Stimulated activated memory B cell treated with anti-CD40 and anti-IgM and Interleukin-4, amounts not matched to agents 10 μg/mL and 1 μg/mL and 100 μg/mL, for 72 hours (primary cell): ENCODE results near the gene COL20A1.
"Not testable (repeated sequence)": the region's sequence is repeated elsewhere in the genome, so short reads cannot be mapped to it uniquely, and the experiment has no call there.

ENCODE experiments used
- ATAC-seq: fragments of 150-1000 bp; cut with Tn5 transposase; 2 replicates; pipeline ENCODE4 v1.10.0; 2021
- H3K27ac Mint-ChIP-seq: one replicate; pipeline ENCODE4 v1.8.0; 2022; ENCODE audit warnings: mild to moderate bottlenecking, mixed read lengths
- H3K27me3 Mint-ChIP-seq: one replicate; pipeline ENCODE4 v1.8.0; 2022; ENCODE audit warnings: mixed read lengths
- H3K36me3 Mint-ChIP-seq: one replicate; pipeline ENCODE4 v1.8.0; 2022; ENCODE audit warnings: mixed read lengths
- H3K4me1 Mint-ChIP-seq: one replicate; pipeline ENCODE4 v1.8.0; 2022; ENCODE audit warnings: mixed read lengths
- H3K4me3 Mint-ChIP-seq: one replicate; pipeline ENCODE4 v1.8.0; 2022; ENCODE audit warnings: mild to moderate bottlenecking, moderate library complexity, mixed read lengths
- H3K9me3 Mint-ChIP-seq: one replicate; pipeline ENCODE4 v1.8.0; 2022; ENCODE audit warnings: mixed read lengths

The COL20A1 gene

DNA sequence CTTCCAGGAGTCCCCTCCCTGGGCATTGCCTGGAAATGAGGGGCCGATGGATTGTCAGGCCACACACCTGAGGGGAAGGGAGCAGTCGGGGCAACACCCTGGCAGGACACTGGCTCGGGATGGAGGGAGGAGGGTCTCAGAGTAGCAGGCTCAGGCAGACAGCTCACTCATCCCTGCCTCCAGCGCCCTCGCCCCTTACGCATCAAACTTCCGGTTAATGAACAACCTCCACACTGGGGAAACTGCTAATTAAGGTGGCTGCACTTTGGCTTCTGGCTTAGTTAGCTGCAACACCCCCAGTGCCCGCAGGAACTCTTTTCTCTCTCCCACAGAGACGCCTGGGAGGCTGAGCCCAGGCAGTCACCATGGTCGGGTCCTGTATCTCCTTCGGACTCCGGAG is 81.5 kb downstream of the COL20A1 start:
- H3K27me3 Mint-ChIP-seq, result peaks cover 77% of the 10 kb centered on the region
- no peak overlapping the region for H3K4me3 Mint-ChIP-seq
- no peaks in the 10 kb centered on the region for H3K4me1 Mint-ChIP-seq
- no peaks in the 10 kb centered on the region for H3K36me3 Mint-ChIP-seq
- no peak for ATAC-seq
- H3K9me3 Mint-ChIP-seq, result no peaks in the 10 kb centered on the region
- H3K27ac Mint-ChIP-seq, result no peak overlapping the region

DNA sequence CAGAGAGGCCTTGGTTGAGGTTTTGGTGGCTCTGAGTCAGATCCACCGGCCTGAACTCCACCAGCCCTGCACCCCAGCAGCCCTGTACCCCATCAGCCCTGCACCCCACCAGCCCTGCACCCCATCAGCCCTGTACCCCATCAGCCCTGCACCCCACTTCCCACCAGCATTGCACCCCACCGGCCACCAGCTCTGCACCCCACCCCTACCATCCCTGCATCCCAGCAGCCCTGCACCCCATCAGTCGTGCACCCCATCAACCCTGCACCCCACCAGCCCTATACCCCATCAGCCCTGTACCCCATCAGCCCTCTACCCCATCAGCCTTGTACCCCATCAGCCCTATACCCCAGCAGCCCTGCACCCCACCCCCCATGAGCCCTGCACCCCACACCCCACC is 82.5 kb downstream of the COL20A1 start:
- no peaks in the 10 kb centered on the region for H3K4me1 Mint-ChIP-seq
- no peak overlapping the region for H3K27ac Mint-ChIP-seq
- H3K9me3 Mint-ChIP-seq, result no peaks in the 10 kb centered on the region
- no peak overlapping the region for H3K4me3 Mint-ChIP-seq
- H3K36me3 Mint-ChIP-seq, result no peaks in the 10 kb centered on the region
- peaks cover 78% of the 10 kb centered on the region for H3K27me3 Mint-ChIP-seq
- peak; percentile 25 for ATAC-seq

DNA sequence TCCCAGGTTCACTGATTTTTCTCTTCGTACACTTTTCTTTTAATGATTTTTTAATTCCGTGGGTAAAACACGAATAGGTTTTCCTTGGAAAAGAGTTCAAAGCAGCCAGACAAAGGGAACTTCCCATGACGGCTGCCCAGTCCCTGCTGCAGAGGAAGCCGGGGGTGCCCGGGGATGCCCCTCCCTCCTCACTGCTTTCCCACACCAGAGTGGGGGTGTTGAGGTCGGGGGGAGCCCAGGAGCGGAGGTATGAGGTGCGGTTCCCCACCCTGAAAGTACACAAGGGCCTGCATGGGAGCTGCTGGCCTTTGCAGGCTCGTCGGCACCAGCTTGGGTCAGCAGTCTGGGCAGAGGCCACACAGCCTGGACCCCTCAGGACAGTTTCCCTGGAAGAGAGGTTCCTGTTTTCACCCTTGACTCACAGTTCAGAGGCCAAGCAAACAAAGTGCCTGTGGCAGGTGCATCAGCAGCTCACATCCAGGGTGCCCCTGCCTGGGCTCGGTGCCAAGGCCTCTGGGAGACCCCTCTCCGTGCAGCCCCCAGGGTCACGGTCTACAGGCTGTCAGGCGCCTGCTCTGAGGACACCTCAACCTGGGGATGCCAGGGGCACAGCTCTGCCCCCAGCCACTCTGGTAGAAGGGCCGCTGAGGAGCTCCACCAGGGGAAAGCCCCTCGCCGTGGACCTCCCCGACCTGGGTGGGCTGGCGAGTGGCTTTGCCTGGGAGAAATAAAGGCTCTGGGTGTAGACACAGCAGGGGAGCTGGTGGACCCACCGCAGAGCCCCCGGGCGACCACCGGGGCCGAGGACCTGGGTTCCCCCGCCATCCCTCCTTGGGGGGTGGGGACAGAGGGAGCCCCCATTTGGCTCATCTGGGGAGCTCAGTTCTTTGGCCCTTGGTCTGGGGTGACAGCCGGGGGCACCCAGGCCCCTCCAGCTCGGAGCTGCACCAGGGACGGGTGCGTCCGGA is 83.6 kb downstream of the COL20A1 start:
- no peak overlapping the region for H3K4me3 Mint-ChIP-seq
- no peaks in the 10 kb centered on the region for H3K9me3 Mint-ChIP-seq
- H3K4me1 Mint-ChIP-seq, result no peaks in the 10 kb centered on the region
- H3K27me3 Mint-ChIP-seq, result peaks cover 77% of the 10 kb centered on the region
- H3K36me3 Mint-ChIP-seq, result no peaks in the 10 kb centered on the region
- no peak for ATAC-seq
- H3K27ac Mint-ChIP-seq, result no peak overlapping the region

DNA sequence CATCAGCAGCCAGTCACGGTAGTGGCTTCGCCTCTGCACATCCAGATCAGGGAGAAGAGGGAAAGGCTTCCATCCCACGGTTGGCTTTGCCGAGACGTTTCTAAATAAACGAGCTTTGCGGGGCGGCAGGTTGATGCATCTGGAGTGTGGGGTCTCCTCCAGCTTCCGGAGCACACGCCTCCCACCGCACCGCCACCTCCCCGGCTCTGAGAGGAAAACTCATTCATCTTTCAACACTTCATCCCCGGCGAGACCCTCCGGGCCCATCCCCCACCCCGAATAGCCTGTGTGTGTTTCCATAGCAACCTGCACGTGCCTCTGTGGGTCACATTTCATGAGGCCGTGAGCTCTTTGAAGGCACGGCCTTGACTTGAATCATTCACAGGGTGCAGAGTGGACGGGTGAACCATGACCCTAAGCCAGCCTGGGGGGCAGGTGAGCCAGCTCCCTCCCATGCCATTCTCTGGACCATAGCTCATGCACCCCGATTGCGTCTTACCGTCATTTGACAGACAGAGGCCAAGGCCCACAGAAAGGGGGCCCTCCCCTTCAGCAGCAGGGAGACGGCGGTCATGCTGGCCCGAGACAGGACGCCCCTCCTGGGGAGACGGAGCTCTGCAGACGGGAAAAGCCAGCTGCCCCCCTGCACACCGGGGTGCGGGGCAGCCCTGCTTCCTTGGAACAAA is 84.4 kb downstream of the COL20A1 start:
- Mint-ChIP-seq H3K4me1 (no peaks in the 10 kb centered on the region), H3K27me3 (peaks cover 81% of the 10 kb centered on the region), H3K4me3 (no peak overlapping the region), H3K36me3 (no peaks in the 10 kb centered on the region), H3K27ac (no peak overlapping the region), H3K9me3 (no peaks in the 10 kb centered on the region)
- no peak for ATAC-seq

DNA sequence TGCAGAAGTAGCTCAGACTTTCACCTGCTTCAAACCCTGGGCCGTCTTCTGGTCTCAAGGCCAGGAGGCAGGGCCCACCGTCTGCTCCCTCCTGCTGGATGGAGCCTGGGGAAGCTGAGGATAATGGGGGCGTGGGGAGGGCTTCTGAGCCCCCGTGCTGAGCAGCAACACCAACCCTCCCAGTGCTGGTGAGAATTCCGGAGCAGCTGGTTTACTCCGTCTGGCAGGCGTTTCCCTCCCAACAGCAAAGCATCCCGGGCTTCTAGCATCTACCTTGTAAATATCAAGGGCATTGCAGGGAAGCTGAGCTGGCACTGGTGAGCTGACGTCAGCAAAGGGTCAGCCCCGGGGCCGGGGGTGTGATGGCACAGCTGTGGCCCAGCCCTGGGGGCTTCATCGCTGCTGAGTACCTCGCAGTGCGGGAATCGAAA is 85.0 kb downstream of the COL20A1 start:
- Mint-ChIP-seq H3K36me3 (no peaks in the 10 kb centered on the region), H3K27ac (no peak overlapping the region), H3K4me3 (no peak overlapping the region)

DNA sequence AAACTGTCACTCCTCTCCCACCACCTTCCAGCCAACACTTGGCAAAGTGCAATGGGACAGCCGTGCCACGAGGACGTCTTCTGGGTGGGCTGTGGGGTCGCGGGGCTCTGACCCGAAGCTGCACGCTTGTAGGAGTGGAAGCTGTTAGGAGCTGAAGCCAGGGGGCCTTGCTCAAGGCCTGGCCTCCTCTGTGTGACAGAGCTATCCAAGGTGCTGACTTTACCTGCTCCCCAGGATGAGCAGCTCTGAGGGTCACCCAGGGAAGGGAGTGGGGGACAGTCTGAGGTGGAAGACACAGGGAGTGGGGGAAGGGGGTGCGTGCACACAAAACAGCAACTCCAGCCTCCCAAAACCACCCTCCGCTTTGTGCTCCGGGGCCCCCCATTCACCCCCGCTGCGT is 85.6 kb downstream of the COL20A1 start:
- no peak for ATAC-seq
- Mint-ChIP-seq H3K27me3 (peaks cover 81% of the 10 kb centered on the region), H3K9me3 (no peaks in the 10 kb centered on the region), H3K4me3 (no peak overlapping the region), H3K4me1 (no peaks in the 10 kb centered on the region), H3K27ac (no peak overlapping the region), H3K36me3 (no peaks in the 10 kb centered on the region)

More for the DNA sequence above, 85.0 kb downstream of the COL20A1 start:
- ATAC-seq, result no peak
- no peaks in the 10 kb centered on the region for H3K9me3 Mint-ChIP-seq
- peaks cover 81% of the 10 kb centered on the region for H3K27me3 Mint-ChIP-seq
- no peaks in the 10 kb centered on the region for H3K4me1 Mint-ChIP-seq

DNA sequence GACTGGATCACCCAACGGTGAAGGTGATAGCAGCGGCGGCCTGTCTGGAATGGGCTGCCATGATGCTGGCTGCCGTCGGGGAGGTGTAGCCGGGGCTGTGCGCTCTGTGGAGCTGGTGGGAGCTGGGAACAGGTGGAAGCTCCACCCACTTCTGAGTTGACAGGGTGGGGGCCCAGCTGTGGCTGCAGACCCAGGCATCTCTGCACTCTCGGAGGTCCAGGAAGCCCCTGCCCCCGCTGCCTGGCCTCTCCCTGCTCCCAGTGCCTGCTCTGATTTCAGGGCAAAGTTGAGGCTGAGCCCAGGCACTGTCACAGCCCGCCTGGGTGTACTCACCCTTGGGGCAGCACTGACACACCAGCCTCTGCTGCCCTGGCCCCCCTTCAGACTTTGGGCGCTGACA is 86.3 kb downstream of the COL20A1 start:
- no peaks in the 10 kb centered on the region for H3K9me3 Mint-ChIP-seq
- H3K27me3 Mint-ChIP-seq, result peaks cover 77% of the 10 kb centered on the region
- no peaks in the 10 kb centered on the region for H3K4me1 Mint-ChIP-seq
- no peak for ATAC-seq
- no peaks in the 10 kb centered on the region for H3K36me3 Mint-ChIP-seq
- no peak overlapping the region for H3K4me3 Mint-ChIP-seq
- no peak overlapping the region for H3K27ac Mint-ChIP-seq

DNA sequence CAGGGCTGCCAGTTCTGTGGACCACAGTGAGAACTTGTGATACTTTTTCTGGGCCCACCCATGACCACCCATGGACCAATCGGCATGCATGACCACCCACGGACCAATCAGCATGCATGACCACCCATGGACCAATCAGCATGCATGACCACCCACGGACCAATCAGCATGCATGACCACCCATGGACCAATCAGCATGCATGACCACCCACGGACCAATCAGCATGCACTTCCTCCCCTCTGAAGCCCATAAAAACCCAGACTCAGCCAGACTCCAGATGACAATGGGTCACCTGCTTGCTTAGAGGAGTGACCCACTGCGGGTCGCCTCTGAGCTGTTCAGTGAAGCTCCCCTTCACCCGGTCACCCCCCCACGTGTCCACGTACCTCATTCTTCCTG is 86.9 kb downstream of the COL20A1 start:
- H3K9me3 Mint-ChIP-seq, H3K36me3 Mint-ChIP-seq, ATAC-seq, H3K27ac Mint-ChIP-seq, H3K4me1 Mint-ChIP-seq, H3K4me3 Mint-ChIP-seq: not testable (repeated sequence)
- H3K27me3 Mint-ChIP-seq, result peaks cover 77% of the 10 kb centered on the region

DNA sequence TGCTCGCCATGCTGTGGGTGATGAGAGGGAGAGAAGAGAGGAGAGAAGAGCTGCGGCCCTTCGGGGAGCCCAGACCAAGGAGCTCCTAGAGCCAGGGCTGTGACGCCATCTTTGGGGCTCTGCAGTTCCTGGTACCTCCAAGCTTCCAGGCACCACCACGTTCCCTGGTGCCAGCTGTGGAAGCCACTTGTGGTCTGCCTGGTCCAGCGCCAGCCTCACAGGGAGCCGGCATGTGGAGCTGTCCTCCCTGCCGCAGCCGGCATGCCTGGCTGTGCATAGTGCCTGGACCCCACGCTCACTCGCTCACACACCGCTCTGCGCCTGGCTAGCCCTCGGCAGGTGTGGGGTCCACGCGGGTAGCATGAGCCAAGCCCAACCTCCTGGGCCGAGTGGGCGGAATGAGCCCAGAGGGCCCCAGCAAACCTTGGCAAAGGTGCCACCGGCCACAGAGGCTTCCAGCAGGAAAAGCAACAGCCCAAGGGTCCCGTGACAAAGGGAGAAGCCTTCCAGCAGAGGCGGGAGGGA is 87.4 kb downstream of the COL20A1 start:
- peaks cover 3% of the 10 kb centered on the region for H3K36me3 Mint-ChIP-seq
- no peak overlapping the region for H3K27ac Mint-ChIP-seq
- peaks cover 2% of the 10 kb centered on the region for H3K9me3 Mint-ChIP-seq
- H3K4me3 Mint-ChIP-seq, result no peak overlapping the region
- no peaks in the 10 kb centered on the region for H3K4me1 Mint-ChIP-seq
- no peak for ATAC-seq
- peaks cover 72% of the 10 kb centered on the region for H3K27me3 Mint-ChIP-seq

DNA sequence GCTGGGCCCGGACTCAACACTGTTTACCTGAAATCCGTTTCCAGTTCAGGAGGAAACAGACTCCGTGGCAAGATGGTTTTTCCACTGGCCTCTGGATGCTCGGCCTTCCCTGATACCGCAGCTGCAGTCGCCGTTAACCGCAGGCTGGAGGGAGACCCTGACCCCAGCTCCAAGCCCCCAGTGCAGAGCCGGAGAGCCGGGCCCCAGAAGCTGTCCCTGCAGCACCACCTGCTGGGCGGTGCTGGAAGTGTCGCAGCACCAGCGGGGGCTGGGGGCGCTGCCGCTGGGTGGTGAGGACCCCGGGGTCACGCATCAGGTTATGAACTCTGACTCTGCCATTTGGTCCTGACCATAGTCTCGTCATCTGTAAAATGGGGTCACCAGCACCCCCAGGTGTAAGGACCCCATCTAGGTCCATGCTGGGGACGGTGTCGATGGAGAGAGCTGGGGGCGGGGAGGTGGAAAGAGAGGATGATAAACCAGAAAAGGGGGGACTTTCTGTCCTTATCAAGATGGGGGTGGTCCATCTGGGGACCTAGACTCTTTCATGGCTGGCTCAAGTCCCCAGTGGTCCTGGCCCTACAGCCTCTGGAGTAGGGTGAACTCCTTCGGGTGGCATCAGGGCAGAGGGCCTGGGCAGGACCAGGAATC is 88.9 kb downstream of the COL20A1 start:
- Mint-ChIP-seq H3K4me1 (no peaks in the 10 kb centered on the region), H3K36me3 (peaks cover 7% of the 10 kb centered on the region), H3K4me3 (no peak overlapping the region), H3K27ac (no peak overlapping the region), H3K27me3 (peaks cover 57% of the 10 kb centered on the region), H3K9me3 (peaks cover 9% of the 10 kb centered on the region)
- ATAC-seq, result peak; percentile 12

DNA sequence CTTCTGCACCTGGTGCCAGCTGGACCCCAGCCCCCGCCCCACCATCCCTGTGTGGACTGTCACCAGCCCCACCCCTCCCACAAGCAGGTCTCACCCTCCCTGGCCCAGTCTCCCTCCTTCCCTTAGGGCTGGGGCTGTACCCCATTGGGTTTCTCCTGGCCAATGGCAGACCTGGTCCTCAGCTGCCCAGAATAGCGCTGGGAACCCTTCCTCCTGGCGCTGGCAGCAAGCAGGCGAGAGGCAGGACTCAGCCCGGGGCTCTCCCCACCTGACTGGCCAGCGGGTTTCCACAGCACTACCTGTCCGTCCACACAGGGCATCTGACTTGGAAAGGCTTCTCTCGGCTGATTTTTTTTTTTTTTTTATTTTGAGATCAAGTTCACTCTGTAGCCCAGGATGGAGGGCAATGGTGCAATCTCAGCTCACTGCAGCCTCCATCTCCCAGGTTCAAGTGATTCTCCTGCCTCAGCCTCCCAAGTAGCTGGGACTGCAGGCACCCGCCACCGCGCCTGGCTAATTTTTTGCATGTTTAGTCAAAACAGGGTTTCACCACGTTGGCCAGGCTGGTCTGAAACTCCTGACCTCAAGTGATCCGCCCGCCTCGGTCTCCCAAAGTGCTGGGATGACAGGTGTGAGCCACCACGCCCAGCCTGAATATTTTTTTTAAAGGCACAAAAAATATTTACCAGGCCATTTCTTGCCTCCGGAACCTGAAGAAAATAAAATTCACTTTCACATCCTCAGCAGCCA is 89.7 kb downstream of the COL20A1 start:
- no peak for ATAC-seq
- no peak overlapping the region for H3K4me3 Mint-ChIP-seq
- H3K27me3 Mint-ChIP-seq, result peaks cover 49% of the 10 kb centered on the region
- peaks cover 14% of the 10 kb centered on the region for H3K9me3 Mint-ChIP-seq
- no peak overlapping the region for H3K27ac Mint-ChIP-seq
- no peaks in the 10 kb centered on the region for H3K4me1 Mint-ChIP-seq
- peaks cover 7% of the 10 kb centered on the region for H3K36me3 Mint-ChIP-seq

DNA sequence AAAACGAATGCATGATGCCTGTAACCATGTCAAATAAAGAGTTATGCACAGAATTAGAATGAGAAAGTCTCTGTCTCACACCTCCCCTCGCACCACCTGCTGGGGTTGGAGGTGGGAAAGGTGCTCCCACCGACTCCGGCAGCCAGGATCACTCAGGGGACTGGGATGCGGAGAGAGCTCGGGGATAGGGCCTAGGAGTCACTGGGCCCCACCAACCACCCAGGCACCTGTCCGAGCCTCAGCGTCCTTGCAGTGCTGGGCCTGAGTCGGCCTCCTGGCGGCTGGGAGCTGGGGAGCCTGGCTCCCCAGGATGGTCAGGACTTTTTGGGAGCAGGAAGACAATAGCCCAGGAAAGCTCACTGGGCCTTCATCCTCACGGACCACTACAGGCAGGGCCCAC is 90.6 kb downstream of the COL20A1 start:
- Mint-ChIP-seq H3K4me1 (no peaks in the 10 kb centered on the region), H3K27ac (no peak overlapping the region), H3K36me3 (peaks cover 7% of the 10 kb centered on the region), H3K27me3 (peaks cover 41% of the 10 kb centered on the region), H3K4me3 (no peak overlapping the region), H3K9me3 (peaks cover 18% of the 10 kb centered on the region)
- ATAC-seq, result no peak

DNA sequence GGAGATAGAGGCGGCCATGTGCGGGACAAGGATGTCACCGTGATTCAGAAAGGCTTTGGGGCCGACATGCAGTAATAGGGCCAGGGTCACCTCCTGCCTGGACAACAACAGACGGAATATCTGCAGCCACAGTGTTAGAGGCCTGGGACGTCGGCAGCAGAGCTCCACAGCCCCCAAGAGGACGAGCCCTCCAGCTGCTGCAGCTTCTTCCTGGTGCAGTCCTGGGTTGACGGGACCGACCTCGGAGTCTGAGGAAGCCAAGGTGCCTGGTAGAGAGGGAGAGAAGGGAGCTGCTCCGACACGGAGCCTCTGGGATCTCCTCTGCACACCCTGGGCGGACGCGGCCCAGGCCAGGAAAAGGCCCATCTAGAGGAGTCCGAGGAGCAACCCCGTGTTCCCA is 91.3 kb downstream of the COL20A1 start:
- Mint-ChIP-seq H3K9me3 (peaks cover 18% of the 10 kb centered on the region), H3K27ac (no peak overlapping the region), H3K36me3 (peaks cover 7% of the 10 kb centered on the region), H3K27me3 (peaks cover 33% of the 10 kb centered on the region), H3K4me3 (no peak overlapping the region), H3K4me1 (no peaks in the 10 kb centered on the region)
- no peak for ATAC-seq
